NCI-H187 (cell line): ENCODE measurements around the gene DGUOK.

Experiments used
- DNase-seq, 2 experiments: peaks; one replicate each; lab custom pipeline; 2025; lab: John Stamatoyannopoulos, UW

DGUOK gene

DNA sequence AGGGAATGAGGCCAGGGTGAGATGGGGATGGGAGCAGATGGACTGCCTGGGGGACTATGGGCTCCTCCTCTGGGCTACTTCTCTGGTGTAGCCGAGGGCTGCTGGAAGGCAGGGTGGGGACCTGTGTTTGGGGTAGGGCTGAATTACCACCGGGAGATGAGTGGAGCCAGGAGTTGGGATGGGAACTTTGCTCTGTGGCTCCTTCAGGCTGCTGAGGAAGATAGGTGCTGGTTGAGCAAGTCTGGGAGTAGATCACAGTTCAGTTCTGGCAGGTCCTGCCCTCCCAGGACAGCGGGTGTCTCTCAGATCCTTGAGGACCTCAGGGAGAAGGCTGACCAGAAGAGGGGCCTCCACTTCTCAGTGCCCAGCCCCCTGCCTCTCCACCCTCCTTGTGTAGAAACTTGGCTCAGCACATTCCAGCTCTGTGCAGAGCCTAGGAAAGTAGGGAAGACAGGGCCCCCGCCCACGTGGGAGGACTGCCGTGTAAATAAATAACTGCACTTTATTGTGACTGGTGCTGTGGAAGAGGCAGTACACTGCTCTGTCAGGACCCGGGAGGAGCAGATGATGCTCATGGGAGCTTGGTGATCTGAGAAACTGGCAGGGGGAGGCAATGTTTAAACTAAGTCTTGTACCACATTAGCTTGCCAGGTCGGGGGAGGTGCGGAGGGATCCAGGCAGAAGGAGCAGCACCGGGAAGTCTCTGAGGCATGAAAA lies 73.4 kb downstream of the DGUOK start:
- DNase-seq, result no peak

DNA sequence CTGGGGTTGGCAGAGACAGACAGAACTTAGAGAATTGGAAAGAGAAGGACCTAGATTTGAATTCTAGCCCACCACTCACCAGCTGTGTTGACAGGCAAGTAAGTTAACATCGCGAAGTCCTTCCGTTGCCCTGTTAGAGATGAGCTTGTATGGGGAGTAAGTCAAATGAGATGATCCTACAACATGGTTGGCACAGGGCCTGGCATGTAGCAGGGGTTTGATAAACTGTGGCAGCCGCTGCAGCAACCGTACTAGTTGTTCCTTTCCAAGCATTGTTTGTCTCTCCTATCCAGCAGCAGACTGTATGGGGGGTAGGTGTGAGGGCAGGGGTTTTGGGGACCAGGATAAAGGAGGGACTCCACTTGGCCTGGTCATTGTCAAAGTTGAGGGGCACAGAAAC lies 74.0 kb downstream of the DGUOK start:
- DNase-seq, result no peak

DNA sequence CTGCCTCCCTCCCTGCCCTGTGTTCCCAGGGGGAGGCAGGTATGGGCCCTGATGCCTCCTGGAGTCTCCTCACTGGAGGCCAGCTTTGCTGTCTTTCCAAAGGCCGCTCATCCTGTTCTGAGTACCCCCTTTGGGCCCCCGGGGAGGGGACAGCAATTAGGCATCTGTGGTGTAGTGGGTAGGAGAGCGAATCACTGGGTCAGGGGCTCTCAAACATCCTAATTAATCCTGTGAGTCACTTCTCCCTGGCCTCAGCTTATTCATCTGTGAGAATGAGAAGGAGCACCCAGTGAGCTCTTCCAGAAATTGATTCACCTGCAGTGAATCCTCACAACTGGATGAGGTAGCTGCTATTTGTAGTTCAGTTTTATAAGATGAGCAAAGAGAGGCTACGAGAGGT lies 74.4 kb downstream of the DGUOK start:
- no peak for DNase-seq

DNA sequence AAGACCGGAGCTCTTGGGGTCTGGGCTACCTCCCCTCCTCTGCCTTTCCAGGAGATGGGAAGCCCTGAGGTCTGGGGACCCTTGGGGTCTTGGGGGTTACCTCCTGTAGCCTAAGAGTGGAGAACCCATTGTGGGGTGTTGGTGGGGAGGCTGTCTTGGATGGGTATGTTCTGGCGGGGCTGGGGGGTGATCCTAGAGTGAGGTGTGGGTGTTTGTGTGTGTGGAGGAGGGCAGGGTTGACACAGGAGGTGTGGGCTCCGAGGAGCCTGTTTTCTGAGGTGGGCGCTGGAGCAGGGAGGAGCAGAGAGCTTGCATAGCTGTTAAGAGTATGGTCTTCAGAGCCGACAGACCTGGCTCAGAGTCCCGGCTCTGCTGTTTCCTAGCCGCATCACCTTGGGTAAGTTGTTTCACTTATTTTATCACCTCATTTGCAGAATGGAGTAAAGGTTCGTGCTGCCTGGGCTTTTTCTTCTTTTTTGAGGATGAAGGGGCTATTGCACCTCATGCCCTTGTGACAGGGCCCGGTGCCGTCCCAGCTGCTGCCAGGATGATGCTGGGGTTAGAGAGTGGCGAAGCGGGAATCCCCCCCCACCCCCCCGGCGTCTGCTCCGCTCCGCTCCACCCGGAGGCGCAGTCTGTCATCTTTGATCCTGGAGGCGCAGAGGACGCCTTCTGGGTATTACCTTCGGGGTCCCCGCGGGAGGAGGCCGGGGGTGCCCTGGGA lies 75.3 kb downstream of the DGUOK start:
- no peak for DNase-seq

DNA sequence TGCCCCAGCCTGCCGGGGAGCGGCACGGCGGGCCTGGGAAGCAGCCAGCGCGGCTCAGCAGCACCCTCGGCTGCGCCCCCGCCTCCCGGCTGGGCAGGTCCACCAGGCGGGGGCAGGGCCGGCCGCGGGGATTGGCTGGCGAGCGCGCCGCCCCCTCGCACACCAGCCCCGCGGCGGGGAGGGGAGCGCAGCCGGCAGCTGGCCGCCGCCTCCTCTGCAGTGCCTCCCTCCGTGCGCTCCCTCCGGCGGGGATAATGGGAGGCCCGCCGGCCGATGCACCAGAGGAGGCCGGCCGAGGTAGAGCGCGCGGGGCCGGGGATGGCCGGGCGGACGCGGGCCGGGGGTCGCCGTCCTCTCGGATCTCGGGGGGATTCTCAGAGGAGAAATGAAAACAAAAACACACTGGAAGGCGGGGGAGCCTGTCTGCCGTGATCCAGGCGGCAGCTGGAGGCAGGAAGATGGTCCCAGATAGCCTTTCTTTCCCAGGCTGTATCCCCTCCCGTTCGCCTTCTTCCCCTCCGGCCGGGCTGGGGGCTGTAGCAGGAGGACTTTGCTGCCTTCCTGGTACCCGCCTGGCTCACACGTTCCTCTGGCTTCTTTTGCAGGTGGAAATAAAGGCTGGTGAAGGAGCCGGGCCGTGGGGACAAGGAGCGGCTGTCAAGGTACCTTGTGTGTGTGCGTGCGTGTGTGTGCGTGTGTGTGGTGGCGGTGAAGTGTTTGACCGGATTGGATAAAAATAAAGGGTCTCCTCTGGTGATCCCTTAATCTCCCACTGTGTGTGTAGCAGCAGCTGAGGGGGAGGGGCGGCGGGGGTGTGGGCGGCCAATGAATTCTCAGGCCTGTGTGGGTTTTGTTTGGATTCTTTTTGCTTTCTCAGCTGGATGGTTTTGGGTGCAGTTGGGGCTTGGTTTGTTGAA lies 76.1 kb downstream of the DGUOK start:
- DNase-seq, result peak; percentile 12 to 63

DNA sequence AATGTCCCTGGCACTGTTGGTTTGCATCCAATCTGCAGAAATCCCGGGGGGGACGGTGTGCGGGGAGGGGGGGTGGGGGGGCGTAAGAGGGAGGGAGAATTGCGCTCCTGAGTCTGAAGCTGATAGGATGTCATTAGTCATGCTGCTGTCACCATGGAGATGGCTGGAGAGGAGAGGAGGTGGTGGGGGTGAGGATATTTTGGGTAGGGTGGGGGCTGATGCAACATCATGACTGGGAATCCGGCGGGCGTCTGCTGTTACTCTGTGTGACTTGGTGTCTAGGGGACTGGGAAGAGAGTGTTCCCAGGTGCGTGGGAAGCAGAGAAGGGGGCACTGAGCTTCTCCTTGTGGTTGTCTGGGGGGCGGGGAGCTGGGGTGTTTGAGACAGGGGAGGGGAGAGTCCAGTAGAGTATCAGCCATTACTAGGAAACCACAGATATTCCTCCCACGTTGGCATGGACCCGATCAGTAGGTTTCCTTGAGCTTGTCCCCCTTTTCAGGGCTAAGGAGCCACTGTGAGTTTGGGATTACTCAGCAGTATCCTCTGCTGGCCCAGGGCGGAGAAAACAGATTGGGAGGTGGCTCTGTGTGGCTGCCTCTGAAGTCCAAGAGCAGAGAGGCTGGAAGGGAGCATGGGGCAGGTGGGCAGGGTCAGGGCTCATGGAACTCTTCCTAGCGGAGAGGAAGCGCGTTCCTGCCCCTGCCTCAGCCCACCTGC lies 77.0 kb downstream of the DGUOK start:
- no peak for DNase-seq

DNA sequence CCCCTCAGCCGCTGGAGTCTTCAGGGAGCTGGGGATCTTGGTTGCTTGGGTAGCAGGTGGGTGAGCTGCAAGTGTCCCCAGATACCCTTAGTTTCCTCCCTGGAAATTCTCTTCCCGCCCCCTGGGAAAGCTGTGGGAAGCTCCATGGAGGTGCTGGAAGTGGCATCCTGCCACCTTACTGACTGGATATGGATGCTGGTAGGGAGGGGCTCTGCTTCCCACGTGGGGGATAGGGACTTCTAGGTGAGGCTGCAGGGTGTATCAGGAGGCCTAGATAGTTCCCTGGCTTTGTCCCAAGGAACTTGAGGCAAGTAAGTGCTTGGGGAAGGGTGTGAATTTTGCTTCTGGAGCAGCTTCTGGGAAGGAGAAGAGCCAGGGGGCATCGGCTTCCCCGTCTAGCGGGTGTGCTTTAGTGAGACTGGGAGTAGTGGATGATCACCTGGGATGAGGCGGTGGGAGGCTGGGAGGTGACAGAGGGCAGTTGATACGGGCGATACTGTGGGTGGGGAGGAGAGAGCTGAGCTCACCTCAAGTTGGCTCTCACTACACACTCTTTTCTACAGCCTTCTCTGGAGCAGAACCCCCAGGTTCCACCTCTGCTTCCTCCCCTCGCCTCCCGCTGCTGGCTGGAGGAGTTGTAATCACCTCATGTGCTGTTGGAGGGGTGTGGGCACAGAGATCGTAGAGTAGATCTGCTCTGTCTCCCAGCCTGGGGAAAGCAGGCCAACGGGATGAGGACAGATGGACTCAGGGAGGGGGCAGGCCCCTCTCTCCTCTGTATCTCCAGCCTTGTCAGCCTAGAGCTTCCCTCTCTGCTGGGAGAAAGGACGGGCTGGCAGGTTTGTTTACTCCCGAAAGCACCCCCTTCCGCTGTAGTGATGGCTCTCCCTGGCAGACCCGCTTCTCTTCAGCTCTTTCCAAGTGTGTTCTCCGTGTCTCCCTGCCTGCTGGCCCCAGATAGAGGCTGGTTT lies 77.8 kb downstream of the DGUOK start:
- no peak for DNase-seq

DNA sequence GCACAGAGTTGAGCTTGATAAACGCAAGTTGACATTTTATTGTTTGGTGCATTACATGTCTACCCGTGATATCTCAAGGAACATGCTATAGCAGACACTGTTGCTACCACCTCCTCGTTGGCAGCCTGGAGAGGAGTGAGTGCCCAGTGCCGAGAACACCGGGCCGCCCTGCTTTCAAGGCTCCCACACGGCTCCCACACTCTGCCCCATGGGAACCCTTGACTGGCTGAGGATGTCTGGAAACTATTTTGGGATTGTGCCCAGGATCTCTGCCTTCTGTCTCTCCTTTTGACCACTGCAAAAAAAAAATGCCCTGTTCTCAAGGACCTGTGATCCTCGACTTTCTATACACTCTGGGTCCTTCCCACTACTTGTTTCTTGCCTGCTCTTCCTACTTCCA lies 79.1 kb downstream of the DGUOK start:
- DNase-seq, result no peak

DNA sequence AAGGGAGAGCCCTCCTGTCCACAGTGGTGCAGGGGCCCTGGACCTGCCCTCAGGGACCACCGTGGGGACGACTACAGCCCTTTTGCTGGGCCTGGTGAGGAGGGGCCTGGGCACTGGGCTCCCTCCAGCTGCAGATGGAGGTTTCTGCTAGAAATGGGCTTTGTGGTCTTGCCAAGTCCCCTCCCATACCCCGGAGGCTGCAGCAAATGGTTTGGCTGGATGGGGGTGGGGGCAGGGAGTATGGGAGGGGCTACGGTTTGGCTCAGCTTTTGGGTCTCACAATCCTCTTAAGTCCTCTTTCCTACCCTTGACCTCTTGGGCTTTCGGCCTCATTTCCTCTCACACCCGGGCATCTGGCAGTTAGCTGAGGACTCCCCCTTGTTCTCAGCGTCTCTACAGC lies 79.8 kb downstream of the DGUOK start:
- DNase-seq, result no peak

DNA sequence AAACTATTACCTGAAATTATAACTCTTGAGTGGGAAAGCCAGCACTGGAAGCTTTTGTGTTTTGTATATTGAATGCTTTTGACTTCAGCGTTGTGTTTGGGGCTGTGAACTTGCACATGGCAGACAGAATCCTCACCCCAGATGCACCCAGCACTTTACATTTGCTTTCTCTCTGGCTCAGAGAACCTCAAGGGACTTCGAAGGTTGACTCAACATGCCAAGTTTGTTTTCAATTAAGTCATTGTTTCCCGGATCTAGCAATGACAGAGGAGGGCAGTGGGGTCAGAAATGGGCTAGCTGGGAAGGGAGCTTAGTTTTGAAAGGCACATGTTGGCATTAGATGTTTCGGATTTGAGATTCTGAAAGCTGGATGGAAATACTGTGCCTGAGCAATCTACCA lies 80.4 kb downstream of the DGUOK start:
- DNase-seq, result no peak

DNA sequence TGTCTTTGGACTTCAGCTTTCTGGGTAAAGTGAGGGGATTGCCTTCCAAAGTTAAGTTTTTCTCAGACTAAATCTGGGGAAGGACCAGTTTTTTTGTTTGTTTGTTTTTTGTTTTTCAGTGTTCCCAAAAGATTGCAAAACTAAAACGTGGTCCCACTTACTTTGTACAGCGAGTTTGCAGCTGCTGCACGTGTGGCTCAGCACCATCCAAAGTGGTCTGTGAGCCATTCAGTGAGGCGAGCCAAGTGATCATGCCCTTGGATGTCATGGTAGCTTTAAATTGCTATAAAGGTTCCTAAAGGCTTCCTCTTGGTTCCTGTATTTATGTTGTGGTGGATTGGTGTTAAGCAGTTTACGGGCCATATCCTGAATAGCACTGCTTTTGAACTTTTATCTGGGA lies 81.0 kb downstream of the DGUOK start:
- DNase-seq, result no peak
